Neural cell (in vitro differentiated cells): ENCODE results near the gene PLA2G2C. TPM values are rescaled to one million over a fixed set of nuclear protein-coding genes. Genes with fewer than 3 reads are reported as not detected.

ENCODE experiments used
- H2AFZ ChIP-seq: fragments of 200-600, 300-800 bp; sonication (generic), shearing (Covaris generic); 2 replicates; pipeline ENCODE4 v1.6.0; 2014; ENCODE audit warnings: low read depth, mild to moderate bottlenecking, antibody characterized with exemption, low read length, moderate library complexity
- H3F3A ChIP-seq: fragments of 200-600 bp; shearing (Covaris generic); 2 replicates; pipeline ENCODE4 v1.6.1; 2016; ENCODE audit warnings: mild to moderate bottlenecking, moderate library complexity, mixed read lengths, antibody characterized with exemption, low read length; ENCODE audit not compliant: insufficient read depth, poor library complexity, severe bottlenecking
- H3K27ac ChIP-seq: fragments of 200-600, 300-800 bp; sonication (generic), shearing (Covaris generic); 2 replicates; pipeline ENCODE4 v1.5.1; 2014; ENCODE audit warnings: mild to moderate bottlenecking, low read length, moderate library complexity
- H3K27me3 ChIP-seq: fragments of 300-800, 200-600 bp; sonication (generic), shearing (Covaris generic); 2 replicates; pipeline ENCODE4 v1.6.0; 2014; ENCODE audit warnings: mild to moderate bottlenecking, low read depth, low read length, moderate library complexity; ENCODE audit not compliant: insufficient read depth
- H3K36me3 ChIP-seq: fragments of 300-800, 200-600 bp; sonication (generic), shearing (Covaris generic); 2 replicates; pipeline ENCODE4 v1.5.1; 2014; ENCODE audit warnings: mild to moderate bottlenecking, antibody characterized with exemption, low read length, moderate library complexity; ENCODE audit not compliant: insufficient read depth
- H3K4me2 ChIP-seq: fragments of 300-800, 200-600 bp; sonication (generic), shearing (Covaris generic); 2 replicates; pipeline ENCODE4 v1.6.0; 2014; ENCODE audit warnings: mild to moderate bottlenecking, low read length
- H3K4me3 ChIP-seq: fragments of 300-800, 200-600 bp; sonication (generic), shearing (Covaris generic); 2 replicates; pipeline ENCODE4 v1.5.1; 2014; ENCODE audit warnings: mild to moderate bottlenecking, low read length, moderate library complexity
- H3K79me2 ChIP-seq: fragments of 200-600 bp; shearing (Covaris generic); replicated peaks from 2 replicates; pipeline ENCODE4 v1.6.0; 2014; ENCODE audit warnings: mild to moderate bottlenecking, low read length, moderate library complexity; ENCODE audit not compliant: insufficient read depth
- H3K9ac ChIP-seq: fragments of 300-800, 200-600 bp; sonication (generic), shearing (Covaris generic); 2 replicates; pipeline ENCODE4 v1.6.1; 2016; ENCODE audit warnings: mild to moderate bottlenecking, low read length, mixed read lengths
- H3K9me2 ChIP-seq: fragments of 200-600 bp; shearing (Covaris generic); 2 replicates; pipeline ENCODE4 v1.6.1; 2016; ENCODE audit warnings: mild to moderate bottlenecking, low read length, mixed read lengths; ENCODE audit not compliant: insufficient read depth
- H3K9me3 ChIP-seq: fragments of 200-600, 300-800 bp; sonication (generic), shearing (Covaris generic); 2 replicates; pipeline ENCODE4 v1.6.1; 2016; ENCODE audit warnings: mild to moderate bottlenecking, mixed run types, low read length, moderate library complexity, mixed read lengths
- H4K20me1 ChIP-seq: fragments of 200-600 bp; shearing (Covaris generic); 2 replicates; pipeline ENCODE4 v1.6.1; 2016; ENCODE audit warnings: mild to moderate bottlenecking, mixed run types; ENCODE audit not compliant: insufficient read depth
- CTCF ChIP-seq: fragments of 450-650 bp; IDR thresholded peaks from 2 replicates; pipeline ENCODE4 v1.5.1; 2014; ENCODE audit warnings: antibody characterized with exemption, mild to moderate bottlenecking, moderate library complexity; ENCODE audit not compliant: poor library complexity, severe bottlenecking
- EP300 ChIP-seq: fragments of 450-650 bp; conservative IDR thresholded peaks from 2 replicates; pipeline ENCODE4 v1.6.1; 2014; ENCODE audit warnings: antibody characterized with exemption, mild to moderate bottlenecking, moderate library complexity; ENCODE audit not compliant: poor library complexity, severe bottlenecking
- EZH2 ChIP-seq: fragments of 200-600, 300-800 bp; shearing (Covaris generic), sonication (generic); IDR thresholded peaks from 2 replicates; pipeline ENCODE4 v1.6.1; 2014; ENCODE audit warnings: antibody characterized with exemption, low read length, borderline replicate concordance, mild to moderate bottlenecking; ENCODE audit not compliant: insufficient read depth, poor library complexity, severe bottlenecking
- MXI1 ChIP-seq: fragments of 450-650 bp; conservative IDR thresholded peaks from 2 replicates; pipeline ENCODE4 v1.6.1; 2014; ENCODE audit warnings: antibody characterized with exemption, mild to moderate bottlenecking; ENCODE audit not compliant: poor library complexity, severe bottlenecking
- POLR2AphosphoS5 ChIP-seq: IDR thresholded peaks from 2 replicates; pipeline ENCODE4 v1.6.1; 2012
- RAD21 ChIP-seq: fragments of 450-650 bp; conservative IDR thresholded peaks from 2 replicates; pipeline ENCODE4 v1.6.1; 2014; ENCODE audit warnings: antibody characterized with exemption, mild to moderate bottlenecking, moderate library complexity
- REST ChIP-seq: IDR thresholded peaks from 2 replicates; pipeline ENCODE4 v1.6.1; 2012; ENCODE audit warnings: borderline replicate concordance
- SMC3 ChIP-seq: fragments of 450-650 bp; conservative IDR thresholded peaks from 2 replicates; pipeline ENCODE4 v1.6.1; 2014; ENCODE audit warnings: antibody characterized with exemption, mild to moderate bottlenecking, moderate library complexity; ENCODE audit not compliant: poor library complexity
- TAF1 ChIP-seq: IDR thresholded peaks from 2 replicates; pipeline ENCODE4 v1.6.1; 2012; ENCODE audit warnings: low read depth
- polyA plus RNA-seq: library from polyadenylated mRNA; depleted of rRNA; stranded (reverse); fragments of >200 nt; gene quantifications from 2 replicates; pipeline ENCODE4 v1.2.3, GENCODE V29; 2014

Gene PLA2G2C
- polyA plus RNA-seq, 1 donor from 2014 or later, result not detected

- no peak for TF ChIP-seq SMC3
- TF ChIP-seq RAD21, result no peak
- no peak for TF ChIP-seq MXI1
- no peak for TF ChIP-seq EP300
- no peak for TF ChIP-seq EZH2
- TF ChIP-seq TAF1, result no peak
- no peak for TF ChIP-seq REST
- no peak for TF ChIP-seq POLR2AphosphoS5
- no peak for TF ChIP-seq CTCF
- H3K4me3 ChIP-seq, result no peak overlapping the region
- H4K20me1 ChIP-seq, result no peaks in the 10 kb centered on the region
- no peak overlapping the region for H3K4me2 ChIP-seq
- H3K9me3 ChIP-seq, result no peaks in the 10 kb centered on the region
- no peak overlapping the region for H3K27ac ChIP-seq
- H2AFZ ChIP-seq, result no peak overlapping the region
- no peaks in the 10 kb centered on the region for H3K9me2 ChIP-seq
- no peaks in the 10 kb centered on the region for H3K36me3 ChIP-seq
- no peak overlapping the region for H3K9ac ChIP-seq
- no peaks in the 10 kb centered on the region for H3F3A ChIP-seq
- H3K79me2 ChIP-seq, result no peaks in the 10 kb centered on the region
- H3K27me3 ChIP-seq, result no peaks in the 10 kb centered on the region
These were observed 14.6 kb upstream of the PLA2G2C start for GRCh38 chr1:20200966-20201365.

- Histone ChIP-seq H3K4me3 (no peak overlapping the region), H2AFZ (no peak overlapping the region), H3K4me2 (no peak overlapping the region), H3K9ac (no peak overlapping the region), H4K20me1 (no peaks in the 10 kb centered on the region), H3K9me3 (no peaks in the 10 kb centered on the region), H3F3A (no peaks in the 10 kb centered on the region), H3K79me2 (no peaks in the 10 kb centered on the region), H3K27ac (no peak overlapping the region), H3K36me3 (no peaks in the 10 kb centered on the region), H3K9me2 (no peaks in the 10 kb centered on the region), H3K27me3 (no peaks in the 10 kb centered on the region)
- TF ChIP-seq EP300 (no peak), TAF1 (no peak), RAD21 (no peak), POLR2AphosphoS5 (no peak)
These were observed 13.5 kb upstream of the PLA2G2C start for GRCh38 chr1:20199840-20200239.

- H3K4me2 ChIP-seq, result no peak overlapping the region
- H3K9me2 ChIP-seq, result no peaks in the 10 kb centered on the region
- no peaks in the 10 kb centered on the region for H3K36me3 ChIP-seq
- H3K4me3 ChIP-seq, result no peak overlapping the region
- H3K79me2 ChIP-seq, result no peaks in the 10 kb centered on the region
- no peak for TF ChIP-seq MXI1
- no peak for TF ChIP-seq REST
- TF ChIP-seq CTCF, result no peak
- TF ChIP-seq EZH2, result no peak
- TF ChIP-seq RAD21, result no peak
- TF ChIP-seq TAF1, result no peak
- no peak for TF ChIP-seq POLR2AphosphoS5
- no peak for TF ChIP-seq SMC3
- no peak for TF ChIP-seq EP300
- no peaks in the 10 kb centered on the region for H3K27me3 ChIP-seq
- H3K27ac ChIP-seq, result no peak overlapping the region
- H4K20me1 ChIP-seq, result no peaks in the 10 kb centered on the region
- H3K9me3 ChIP-seq, result no peaks in the 10 kb centered on the region
- H2AFZ ChIP-seq, result no peak overlapping the region
- H3F3A ChIP-seq, result no peaks in the 10 kb centered on the region
- no peak overlapping the region for H3K9ac ChIP-seq
These were observed 13.1 kb upstream of the PLA2G2C start for GRCh38 chr1:20199403-20199802.
